ENCODE results near the gene PCSK6.

- TF ChIP-seq CTCF (IDR thresholded peaks at IDR 0.05; ENCODE audit: control extremely low read depth in 1 of 3, insufficient read depth in 1 of 3, low read depth in 1 of 3, low read length in 3 of 3) (no peak), CHD2 (IDR thresholded peaks at IDR 0.05; ENCODE audit: low read length) (no peak), POLR2AphosphoS5 (IDR thresholded peaks at IDR 0.05; ENCODE audit: low read depth, low read length) (no peak), TCF12 (IDR thresholded peaks at IDR 0.05; ENCODE audit: low read depth, low read length) (no peak), POLR2A (IDR thresholded peaks at IDR 0.05; ENCODE audit: control extremely low read depth in 1 of 2, low read depth in 2 of 2, low read length in 2 of 2) (no peak), SIN3A (conservative IDR thresholded peaks at IDR 0.05 in 1 of 2, IDR thresholded peaks at IDR 0.05 in 1 of 2; ENCODE audit: low read depth in 1 of 2, low read length in 2 of 2) (no peak), SP1 (IDR thresholded peaks at IDR 0.05; ENCODE audit: low read depth, low read length) (no peak), EZH2 (IDR thresholded peaks at IDR 0.05; ENCODE audit: low read depth, low read length, severe bottlenecking) (no peak), GABPA (IDR thresholded peaks at IDR 0.05; ENCODE audit: borderline replicate concordance, insufficient read depth, low read length) (no peak), HDAC2 (IDR thresholded peaks at IDR 0.05; ENCODE audit: borderline replicate concordance in 1 of 2, low read depth in 2 of 2, low read length in 2 of 2) (no peak), TAF1 (IDR thresholded peaks at IDR 0.05; ENCODE audit: low read depth, low read length) (no peak), YY1 (IDR thresholded peaks at IDR 0.05; ENCODE audit: low read depth, low read length) (no peak), JUN (IDR thresholded peaks at IDR 0.05; ENCODE audit: low read depth, low read length) (no peak), BRCA1 (IDR thresholded peaks at IDR 0.05; ENCODE audit: low read depth, low read length) (no peak)
Measured at GRCh38 chr15:101447561-101448071, 41.9 kb downstream of the PCSK6 start.

Measured in H1 (cell line).